Measurements from ENCODE around the gene ITGAX.

- TF ChIP-seq CTCF (IDR thresholded peaks at IDR 0.05) (no peak), ZFX (IDR thresholded peaks at IDR 0.05; ENCODE audit: borderline replicate concordance) (no peak)
Measured at GRCh38 chr16:31428279-31428597, 73.3 kb downstream of the ITGAX start, which contains the start of gene COX6A2.
